ENCODE measurements around the gene MAGI1.

DNA sequence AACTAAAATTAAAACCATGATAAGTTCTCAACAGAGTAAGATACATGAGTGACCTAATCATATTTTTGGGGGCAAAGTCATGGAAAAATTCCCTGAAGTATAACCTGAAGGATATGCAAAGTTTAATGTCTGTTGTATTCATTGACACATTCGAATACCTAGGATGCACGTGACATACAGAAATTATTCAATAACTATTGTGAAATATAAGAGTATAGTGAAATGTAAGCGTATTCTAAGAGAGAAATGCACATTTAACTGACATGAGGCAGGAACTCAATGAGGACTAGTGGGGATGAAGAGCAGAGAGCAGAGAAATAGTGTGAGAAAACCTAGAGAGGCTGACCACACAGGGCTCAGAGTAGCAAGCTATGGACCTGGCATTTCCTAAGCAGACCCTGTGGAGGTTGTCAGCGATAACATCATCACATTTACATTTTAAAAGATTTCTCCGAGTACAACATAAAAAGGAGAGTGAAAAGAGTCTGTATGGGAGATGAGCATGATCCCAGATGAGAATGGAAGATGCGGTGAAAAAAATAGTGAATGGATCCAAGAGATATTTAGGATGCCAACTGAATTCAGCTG is 588.8 kb downstream of the MAGI1 start:
- TF ChIP-seq MXI1 (IDR thresholded peaks at IDR 0.05; ENCODE audit: low read depth, low read length) = no peak
- TF ChIP-seq RXRA (IDR thresholded peaks at IDR 0.05; ENCODE audit: borderline replicate concordance, low read depth) = no peak
- no peak for TF ChIP-seq EZH2phosphoT487 (IDR thresholded peaks at IDR 0.05; ENCODE audit: borderline replicate concordance, low read depth)
- TF ChIP-seq, protein P1, sequence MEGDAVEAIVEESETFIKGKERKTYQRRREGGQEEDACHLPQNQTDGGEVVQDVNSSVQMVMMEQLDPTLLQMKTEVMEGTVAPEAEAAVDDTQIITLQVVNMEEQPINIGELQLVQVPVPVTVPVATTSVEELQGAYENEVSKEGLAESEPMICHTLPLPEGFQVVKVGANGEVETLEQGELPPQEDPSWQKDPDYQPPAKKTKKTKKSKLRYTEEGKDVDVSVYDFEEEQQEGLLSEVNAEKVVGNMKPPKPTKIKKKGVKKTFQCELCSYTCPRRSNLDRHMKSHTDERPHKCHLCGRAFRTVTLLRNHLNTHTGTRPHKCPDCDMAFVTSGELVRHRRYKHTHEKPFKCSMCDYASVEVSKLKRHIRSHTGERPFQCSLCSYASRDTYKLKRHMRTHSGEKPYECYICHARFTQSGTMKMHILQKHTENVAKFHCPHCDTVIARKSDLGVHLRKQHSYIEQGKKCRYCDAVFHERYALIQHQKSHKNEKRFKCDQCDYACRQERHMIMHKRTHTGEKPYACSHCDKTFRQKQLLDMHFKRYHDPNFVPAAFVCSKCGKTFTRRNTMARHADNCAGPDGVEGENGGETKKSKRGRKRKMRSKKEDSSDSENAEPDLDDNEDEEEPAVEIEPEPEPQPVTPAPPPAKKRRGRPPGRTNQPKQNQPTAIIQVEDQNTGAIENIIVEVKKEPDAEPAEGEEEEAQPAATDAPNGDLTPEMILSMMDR (IDR thresholded peaks at IDR 0.05) = no peak
- TF ChIP-seq, protein P2, sequence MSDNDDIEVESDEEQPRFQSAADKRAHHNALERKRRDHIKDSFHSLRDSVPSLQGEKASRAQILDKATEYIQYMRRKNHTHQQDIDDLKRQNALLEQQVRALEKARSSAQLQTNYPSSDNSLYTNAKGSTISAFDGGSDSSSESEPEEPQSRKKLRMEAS (IDR thresholded peaks at IDR 0.05; ENCODE audit: low read depth) = no peak
- no peak for TF ChIP-seq EP300 (IDR thresholded peaks at IDR 0.05; ENCODE audit: borderline replicate concordance in 1 of 2, low read depth in 1 of 2, low read length in 1 of 2)
- TF ChIP-seq ELF1 (IDR thresholded peaks at IDR 0.05) = no peak
- no peak for TF ChIP-seq GABPA (IDR thresholded peaks at IDR 0.05; ENCODE audit: low read depth)
- TF ChIP-seq SIN3A (IDR thresholded peaks at IDR 0.05; ENCODE audit: borderline replicate concordance, low read depth, low read length) = no peak
- no peak for TF ChIP-seq RCOR1 (IDR thresholded peaks at IDR 0.05; ENCODE audit: low read length)
- no peak for TF ChIP-seq FOSL2 (IDR thresholded peaks at IDR 0.05; ENCODE audit: borderline replicate concordance, low read depth)
- TF ChIP-seq SMC3 (IDR thresholded peaks at IDR 0.05; ENCODE audit: low read depth, low read length) = no peak
- TF ChIP-seq, protein P3, sequence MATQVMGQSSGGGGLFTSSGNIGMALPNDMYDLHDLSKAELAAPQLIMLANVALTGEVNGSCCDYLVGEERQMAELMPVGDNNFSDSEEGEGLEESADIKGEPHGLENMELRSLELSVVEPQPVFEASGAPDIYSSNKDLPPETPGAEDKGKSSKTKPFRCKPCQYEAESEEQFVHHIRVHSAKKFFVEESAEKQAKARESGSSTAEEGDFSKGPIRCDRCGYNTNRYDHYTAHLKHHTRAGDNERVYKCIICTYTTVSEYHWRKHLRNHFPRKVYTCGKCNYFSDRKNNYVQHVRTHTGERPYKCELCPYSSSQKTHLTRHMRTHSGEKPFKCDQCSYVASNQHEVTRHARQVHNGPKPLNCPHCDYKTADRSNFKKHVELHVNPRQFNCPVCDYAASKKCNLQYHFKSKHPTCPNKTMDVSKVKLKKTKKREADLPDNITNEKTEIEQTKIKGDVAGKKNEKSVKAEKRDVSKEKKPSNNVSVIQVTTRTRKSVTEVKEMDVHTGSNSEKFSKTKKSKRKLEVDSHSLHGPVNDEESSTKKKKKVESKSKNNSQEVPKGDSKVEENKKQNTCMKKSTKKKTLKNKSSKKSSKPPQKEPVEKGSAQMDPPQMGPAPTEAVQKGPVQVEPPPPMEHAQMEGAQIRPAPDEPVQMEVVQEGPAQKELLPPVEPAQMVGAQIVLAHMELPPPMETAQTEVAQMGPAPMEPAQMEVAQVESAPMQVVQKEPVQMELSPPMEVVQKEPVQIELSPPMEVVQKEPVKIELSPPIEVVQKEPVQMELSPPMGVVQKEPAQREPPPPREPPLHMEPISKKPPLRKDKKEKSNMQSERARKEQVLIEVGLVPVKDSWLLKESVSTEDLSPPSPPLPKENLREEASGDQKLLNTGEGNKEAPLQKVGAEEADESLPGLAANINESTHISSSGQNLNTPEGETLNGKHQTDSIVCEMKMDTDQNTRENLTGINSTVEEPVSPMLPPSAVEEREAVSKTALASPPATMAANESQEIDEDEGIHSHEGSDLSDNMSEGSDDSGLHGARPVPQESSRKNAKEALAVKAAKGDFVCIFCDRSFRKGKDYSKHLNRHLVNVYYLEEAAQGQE (IDR thresholded peaks at IDR 0.05; ENCODE audit: low read depth, low read length) = no peak
- no peak for TF ChIP-seq POLR2AphosphoS5 (IDR thresholded peaks at IDR 0.05; ENCODE audit: low read depth, low read length)

Measured in SK-N-SH (cell line).